Measurements from ENCODE around the gene ABCD1. TPM values are rescaled to one million over a fixed set of nuclear protein-coding genes. Genes with fewer than 3 reads are reported as not detected.
"Not testable (repeated sequence)": the region's sequence is repeated elsewhere in the genome, so short reads cannot be mapped to it uniquely, and the experiment has no call there.

The ABCD1 gene
- total RNA-seq, 1 experiment from 2014 or later: 1.9 TPM

DNA sequence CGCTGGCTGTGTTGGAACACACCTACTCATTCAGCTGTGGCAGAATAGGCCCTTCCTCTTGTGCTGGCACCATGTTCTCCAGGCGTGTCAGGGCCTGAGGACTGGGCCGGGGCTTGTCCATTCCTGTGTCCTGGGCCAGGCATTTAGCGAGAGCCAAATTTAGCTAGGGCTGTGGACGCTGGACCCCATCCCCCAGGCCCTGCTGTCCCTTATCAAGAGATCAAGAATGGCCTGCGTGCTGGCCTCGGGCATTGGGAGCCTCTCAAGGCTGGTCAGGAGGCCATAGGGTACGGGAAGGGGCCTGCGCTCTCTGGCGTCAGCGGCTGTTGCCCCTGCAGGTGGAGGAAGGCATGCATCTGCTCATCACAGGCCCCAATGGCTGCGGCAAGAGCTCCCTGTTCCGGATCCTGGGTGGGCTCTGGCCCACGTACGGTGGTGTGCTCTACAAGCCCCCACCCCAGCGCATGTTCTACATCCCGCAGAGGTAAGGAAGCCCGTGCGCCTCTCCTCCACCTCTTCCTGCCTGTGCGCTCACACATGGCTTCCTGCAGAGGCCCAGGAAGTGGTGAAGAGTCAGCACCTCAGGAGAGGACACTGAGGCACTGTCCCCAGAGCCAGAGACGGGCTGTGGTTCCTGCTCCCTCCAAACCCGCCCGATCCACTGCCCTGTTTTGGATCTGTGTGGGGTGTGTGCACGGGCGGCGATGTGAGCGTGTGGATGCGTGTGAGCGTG, 15.3 kb downstream of the ABCD1 start:
- H3K9me2 ChIP-seq (replicated peaks; ENCODE audit: insufficient read depth, low read length): no peaks in the 10 kb centered on the region
- H3K9me3 ChIP-seq (ENCODE audit: low read length): no peaks in the 10 kb centered on the region
- no peak overlapping the region for H3K27ac ChIP-seq (ENCODE audit: low read length)
- no peak overlapping the region for H3K4me2 ChIP-seq (ENCODE audit: low read depth, low read length, poor library complexity, severe bottlenecking)
- H3K9ac ChIP-seq (ENCODE audit: low read length): no peak overlapping the region
- H3K27me3 ChIP-seq (ENCODE audit: low read length): no peaks in the 10 kb centered on the region
- no peaks in the 10 kb centered on the region for H4K20me1 ChIP-seq (ENCODE audit: insufficient read depth, low read depth, low read length)
- H2AFZ ChIP-seq (ENCODE audit: low read length): no peak overlapping the region
- H3K36me3 ChIP-seq (ENCODE audit: insufficient read depth, low read length): no peaks in the 10 kb centered on the region
- no peak overlapping the region for H3K4me3 ChIP-seq (ENCODE audit: low read length)
- no peaks in the 10 kb centered on the region for H3K79me2 ChIP-seq (ENCODE audit: low read length)
- H3K4me1 ChIP-seq (ENCODE audit: low read length): peaks cover 32% of the 10 kb centered on the region
- no peak for DNase-seq

DNA sequence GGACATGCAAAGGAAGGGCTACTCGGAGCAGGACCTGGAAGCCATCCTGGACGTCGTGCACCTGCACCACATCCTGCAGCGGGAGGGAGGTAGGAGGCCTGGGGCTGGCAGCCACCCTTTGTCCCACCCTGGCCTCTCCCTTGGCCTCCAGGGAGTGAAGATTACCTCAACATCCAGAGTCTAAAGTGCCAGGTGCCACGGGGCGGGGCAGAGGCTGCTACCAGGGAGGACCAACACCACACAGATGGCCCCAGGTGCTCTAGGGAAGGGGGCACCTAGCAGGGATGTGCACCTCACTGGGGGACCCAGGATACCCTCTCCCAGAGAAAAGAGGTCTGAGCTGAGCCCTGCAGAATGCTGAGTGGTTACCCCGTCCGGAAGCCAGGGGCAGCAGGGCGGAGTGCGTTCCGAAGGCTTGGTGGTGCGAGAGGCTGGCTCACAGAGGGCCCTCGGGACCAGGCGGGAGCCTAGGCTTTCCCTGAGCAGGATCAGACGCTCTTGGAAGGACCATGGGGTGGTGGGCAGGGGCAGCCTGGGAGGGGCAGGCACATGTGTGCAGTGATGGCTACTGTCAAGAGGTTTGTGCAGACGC, 16.1 kb downstream of the ABCD1 start:
- Histone ChIP-seq H3K79me2 (ENCODE audit: low read length) (no peaks in the 10 kb centered on the region), H3K9me3 (ENCODE audit: low read length) (no peaks in the 10 kb centered on the region), H3K36me3 (ENCODE audit: insufficient read depth, low read length) (no peaks in the 10 kb centered on the region), H2AFZ (ENCODE audit: low read length) (no peak overlapping the region), H3K27me3 (ENCODE audit: low read length) (no peaks in the 10 kb centered on the region), H3K4me2 (ENCODE audit: low read depth, low read length, poor library complexity, severe bottlenecking) (no peak overlapping the region), H3K27ac (ENCODE audit: low read length) (no peak overlapping the region), H3K9ac (ENCODE audit: low read length) (no peak overlapping the region), H3K4me1 (ENCODE audit: low read length) (peaks cover 24% of the 10 kb centered on the region), H4K20me1 (ENCODE audit: insufficient read depth, low read depth, low read length) (no peaks in the 10 kb centered on the region), H3K4me3 (ENCODE audit: low read length) (no peak overlapping the region), H3K9me2 (replicated peaks; ENCODE audit: insufficient read depth, low read length) (no peaks in the 10 kb centered on the region)
- no peak for DNase-seq

DNA sequence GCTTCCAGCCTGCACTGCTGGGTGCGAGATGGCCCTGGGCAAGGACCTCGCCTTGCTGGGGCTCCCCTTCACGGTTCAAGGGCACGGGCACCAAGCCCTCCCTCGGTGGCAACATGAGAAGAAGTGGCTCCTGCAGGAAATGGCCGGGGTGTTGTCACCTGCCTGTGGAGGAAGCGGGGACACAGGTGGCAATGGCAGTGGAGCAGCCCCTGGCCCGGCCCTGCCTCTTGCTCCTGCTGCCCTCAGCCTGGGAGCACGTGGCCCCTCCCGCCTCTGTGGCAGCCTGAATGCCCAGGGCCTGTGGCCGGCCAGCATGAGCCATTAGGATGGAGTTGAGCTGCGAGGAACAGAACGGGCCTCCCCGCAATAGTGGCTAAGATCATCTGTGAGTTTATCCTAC, 16.8 kb downstream of the ABCD1 start:
- no peak overlapping the region for H3K4me3 ChIP-seq (ENCODE audit: low read length)
- H3K79me2 ChIP-seq (ENCODE audit: low read length): no peaks in the 10 kb centered on the region
- H2AFZ ChIP-seq (ENCODE audit: low read length): no peak overlapping the region
- no peak overlapping the region for H3K9ac ChIP-seq (ENCODE audit: low read length)
- no peaks in the 10 kb centered on the region for H4K20me1 ChIP-seq (ENCODE audit: insufficient read depth, low read depth, low read length)
- no peaks in the 10 kb centered on the region for H3K9me3 ChIP-seq (ENCODE audit: low read length)
- H3K36me3 ChIP-seq (ENCODE audit: insufficient read depth, low read length): no peaks in the 10 kb centered on the region
- no peak overlapping the region for H3K4me2 ChIP-seq (ENCODE audit: low read depth, low read length, poor library complexity, severe bottlenecking)
- no peaks in the 10 kb centered on the region for H3K27me3 ChIP-seq (ENCODE audit: low read length)
- H3K27ac ChIP-seq (ENCODE audit: low read length): no peak overlapping the region
- H3K4me1 ChIP-seq (ENCODE audit: low read length): peaks cover 19% of the 10 kb centered on the region
- no peaks in the 10 kb centered on the region for H3K9me2 ChIP-seq (replicated peaks; ENCODE audit: insufficient read depth, low read length)
- no peak for DNase-seq

DNA sequence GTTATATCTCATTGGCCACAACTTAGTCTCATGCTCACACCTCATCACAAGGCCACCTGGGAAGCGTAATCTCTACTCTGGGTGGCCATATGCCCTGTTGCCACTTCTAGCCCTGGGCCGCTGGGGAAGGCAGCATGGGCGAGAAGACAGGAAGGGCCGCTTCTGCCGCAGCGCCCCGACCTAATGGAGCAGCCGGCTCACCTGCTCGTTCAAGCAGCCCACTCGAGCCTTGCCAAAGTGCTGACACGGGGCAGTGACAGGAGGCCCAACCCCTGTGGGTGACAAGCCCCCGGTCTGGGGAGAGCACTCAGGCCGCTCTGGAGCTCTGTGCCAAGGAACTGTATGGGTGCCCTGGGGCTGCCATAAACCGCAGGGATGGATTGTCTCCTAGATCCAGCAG, 17.5 kb downstream of the ABCD1 start:
- H3K4me3 ChIP-seq (ENCODE audit: low read length); H4K20me1 ChIP-seq (ENCODE audit: insufficient read depth, low read depth, low read length); H3K79me2 ChIP-seq (ENCODE audit: low read length); H3K27ac ChIP-seq (ENCODE audit: low read length); H3K9me2 ChIP-seq (replicated peaks; ENCODE audit: insufficient read depth, low read length); H3K36me3 ChIP-seq (ENCODE audit: insufficient read depth, low read length); H3K27me3 ChIP-seq (ENCODE audit: low read length); H3K9me3 ChIP-seq (ENCODE audit: low read length); DNase-seq; H3K4me2 ChIP-seq (ENCODE audit: low read depth, low read length, poor library complexity, severe bottlenecking); H3K9ac ChIP-seq (ENCODE audit: low read length); H2AFZ ChIP-seq (ENCODE audit: low read length): not testable (repeated sequence)
- peaks cover 19% of the 10 kb centered on the region for H3K4me1 ChIP-seq (ENCODE audit: low read length)

DNA sequence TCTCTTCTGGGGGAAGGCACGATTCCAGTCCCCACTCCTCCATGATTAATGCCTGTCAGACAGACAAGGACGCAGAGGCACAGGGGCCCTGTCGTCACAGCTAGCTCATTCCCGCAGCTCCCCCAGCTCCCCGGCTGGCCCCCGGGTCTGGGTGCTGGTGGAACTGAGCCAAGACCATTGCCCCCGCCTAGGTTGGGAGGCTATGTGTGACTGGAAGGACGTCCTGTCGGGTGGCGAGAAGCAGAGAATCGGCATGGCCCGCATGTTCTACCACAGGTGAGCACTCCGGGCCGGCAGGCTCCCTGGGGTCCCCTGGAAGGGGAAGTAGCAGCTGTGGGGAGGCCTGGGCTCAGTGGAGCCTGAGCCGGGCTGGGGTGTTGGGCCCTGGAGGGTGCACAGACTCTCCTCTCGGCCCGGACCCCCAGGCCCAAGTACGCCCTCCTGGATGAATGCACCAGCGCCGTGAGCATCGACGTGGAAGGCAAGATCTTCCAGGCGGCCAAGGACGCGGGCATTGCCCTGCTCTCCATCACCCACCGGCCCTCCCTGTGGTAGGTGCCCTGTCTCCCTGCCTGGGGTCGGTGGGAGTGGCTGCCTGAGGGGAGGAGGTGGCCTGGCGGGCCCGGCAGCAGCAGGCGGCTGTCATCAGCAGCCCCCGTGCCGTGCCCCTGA, 18.3 kb downstream of the ABCD1 start:
- H3K79me2 ChIP-seq (ENCODE audit: low read length): not testable (repeated sequence)

DNA sequence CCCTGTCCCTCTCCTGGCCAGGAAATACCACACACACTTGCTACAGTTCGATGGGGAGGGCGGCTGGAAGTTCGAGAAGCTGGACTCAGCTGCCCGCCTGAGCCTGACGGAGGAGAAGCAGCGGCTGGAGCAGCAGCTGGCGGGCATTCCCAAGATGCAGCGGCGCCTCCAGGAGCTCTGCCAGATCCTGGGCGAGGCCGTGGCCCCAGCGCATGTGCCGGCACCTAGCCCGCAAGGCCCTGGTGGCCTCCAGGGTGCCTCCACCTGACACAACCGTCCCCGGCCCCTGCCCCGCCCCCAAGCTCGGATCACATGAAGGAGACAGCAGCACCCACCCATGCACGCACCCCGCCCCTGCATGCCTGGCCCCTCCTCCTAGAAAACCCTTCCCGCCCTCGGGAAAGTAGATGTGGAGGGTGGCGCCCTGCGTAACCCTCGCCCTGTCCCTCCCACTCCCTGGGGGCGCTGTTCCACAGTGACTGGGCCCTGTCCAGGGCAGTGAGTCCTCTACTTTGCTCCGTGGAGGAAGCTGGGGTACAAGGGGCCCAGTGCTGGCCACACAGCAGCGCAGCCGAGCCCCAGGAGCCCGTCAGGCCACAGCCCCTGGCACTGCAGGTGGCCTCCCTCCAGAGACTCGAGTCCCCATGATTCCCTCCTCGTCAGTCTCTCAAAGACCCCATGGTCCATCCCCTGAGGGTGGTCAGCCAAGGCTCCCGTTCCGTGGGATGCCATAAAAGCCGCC, 19.0 kb downstream of the ABCD1 start:
- H3K27me3 ChIP-seq (ENCODE audit: low read length); H3K36me3 ChIP-seq (ENCODE audit: insufficient read depth, low read length); H3K9me2 ChIP-seq (replicated peaks; ENCODE audit: insufficient read depth, low read length); H2AFZ ChIP-seq (ENCODE audit: low read length); H3K9me3 ChIP-seq (ENCODE audit: low read length); H4K20me1 ChIP-seq (ENCODE audit: insufficient read depth, low read depth, low read length); H3K79me2 ChIP-seq (ENCODE audit: low read length): not testable (repeated sequence)
- DNase-seq: peak; percentile 84
- Histone ChIP-seq H3K4me3 (ENCODE audit: low read length) (peak overlapping the region; percentile 49; the same call in 1 of the 2 replicates), H3K4me2 (ENCODE audit: low read depth, low read length, poor library complexity, severe bottlenecking) (peak overlapping the region; percentile 68), H3K27ac (ENCODE audit: low read length) (peak overlapping the region; percentile 60), H3K4me1 (ENCODE audit: low read length) (peaks cover 19% of the 10 kb centered on the region), H3K9ac (ENCODE audit: low read length) (peak overlapping the region; percentile 67)

More for the DNA sequence above, 18.3 kb downstream of the ABCD1 start:
- H3K36me3 ChIP-seq (ENCODE audit: insufficient read depth, low read length); H2AFZ ChIP-seq (ENCODE audit: low read length); H4K20me1 ChIP-seq (ENCODE audit: insufficient read depth, low read depth, low read length); H3K9me3 ChIP-seq (ENCODE audit: low read length); H3K9me2 ChIP-seq (replicated peaks; ENCODE audit: insufficient read depth, low read length); H3K27me3 ChIP-seq (ENCODE audit: low read length): not testable (repeated sequence)
- Histone ChIP-seq H3K27ac (ENCODE audit: low read length) (peak overlapping the region; percentile 60), H3K4me1 (ENCODE audit: low read length) (peaks cover 19% of the 10 kb centered on the region), H3K9ac (ENCODE audit: low read length) (peak overlapping the region; percentile 67), H3K4me3 (ENCODE audit: low read length) (peak overlapping the region; percentile 49; the same call in 1 of the 2 replicates), H3K4me2 (ENCODE audit: low read depth, low read length, poor library complexity, severe bottlenecking) (peak overlapping the region; percentile 68)
- peak; percentile 65 for DNase-seq

DNA sequence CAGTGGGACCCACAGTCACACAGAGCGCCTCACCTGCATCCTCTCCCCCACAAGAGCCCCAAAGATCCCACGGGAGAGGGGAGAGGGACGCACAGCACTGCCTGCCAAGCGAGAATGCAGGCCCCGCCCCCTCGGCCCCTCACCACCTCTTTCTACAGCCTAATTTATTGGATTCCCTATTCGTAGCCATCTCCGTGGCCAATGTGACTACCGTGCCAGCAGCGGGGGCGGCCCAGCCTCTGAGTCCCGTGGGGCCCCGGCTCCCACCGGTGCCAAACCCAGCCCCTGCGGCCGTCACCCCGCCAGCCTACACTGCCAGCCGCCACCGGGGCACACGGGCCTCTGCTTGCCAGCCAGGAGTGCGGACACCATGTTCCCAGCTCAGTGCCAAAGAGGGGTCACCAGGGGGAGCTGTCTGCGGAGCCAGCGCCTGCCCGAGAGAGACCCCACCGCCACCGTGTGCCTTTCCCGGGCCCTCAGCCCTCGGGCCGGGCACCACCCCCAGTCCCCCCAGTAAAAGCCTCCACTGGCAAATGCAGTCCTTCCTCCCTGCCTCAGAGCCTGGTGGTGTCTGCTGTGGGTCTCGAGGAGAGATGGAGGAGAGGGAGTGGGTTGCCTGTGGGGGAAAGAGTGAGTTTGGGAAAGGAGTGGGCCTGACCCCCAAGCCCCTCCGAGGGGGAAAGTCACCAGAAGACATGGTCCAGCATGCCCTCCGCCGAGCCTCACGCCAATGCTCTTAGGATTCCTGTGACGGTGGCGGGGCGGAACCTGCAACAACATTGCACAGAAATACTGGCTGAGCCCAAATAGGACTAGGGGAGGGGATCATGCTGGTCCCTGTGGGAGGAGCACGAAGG, 19.8 kb downstream of the ABCD1 start:
- no peaks in the 10 kb centered on the region for H3K27me3 ChIP-seq (ENCODE audit: low read length)
- H3K36me3 ChIP-seq (ENCODE audit: insufficient read depth, low read length): no peaks in the 10 kb centered on the region
- H3K27ac ChIP-seq (ENCODE audit: low read length): no peak overlapping the region
- no peaks in the 10 kb centered on the region for H3K9me3 ChIP-seq (ENCODE audit: low read length)
- no peak overlapping the region for H2AFZ ChIP-seq (ENCODE audit: low read length)
- no peaks in the 10 kb centered on the region for H4K20me1 ChIP-seq (ENCODE audit: insufficient read depth, low read depth, low read length)
- peak overlapping the region; percentile 64 for H3K4me2 ChIP-seq (ENCODE audit: low read depth, low read length, poor library complexity, severe bottlenecking)
- peak overlapping the region; percentile 52; the same call in 1 of the 2 replicates for H3K9ac ChIP-seq (ENCODE audit: low read length)
- H3K4me1 ChIP-seq (ENCODE audit: low read length): peaks cover 19% of the 10 kb centered on the region
- DNase-seq: peak; percentile 65
- H3K9me2 ChIP-seq (replicated peaks; ENCODE audit: insufficient read depth, low read length): no peaks in the 10 kb centered on the region
- peak overlapping the region; percentile 48; the same call in 1 of the 2 replicates for H3K4me3 ChIP-seq (ENCODE audit: low read length)
- H3K79me2 ChIP-seq (ENCODE audit: low read length): no peaks in the 10 kb centered on the region
